ENCODE data around the gene TGIF2LX. TPM values are rescaled to one million over a fixed set of nuclear protein-coding genes. Genes with fewer than 3 reads are reported as not detected.
"Not testable (repeated sequence)": the region's sequence is repeated elsewhere in the genome, so short reads cannot be mapped to it uniquely, and the experiment has no call there.

Gene TGIF2LX
- not detected for total RNA-seq

DNA sequence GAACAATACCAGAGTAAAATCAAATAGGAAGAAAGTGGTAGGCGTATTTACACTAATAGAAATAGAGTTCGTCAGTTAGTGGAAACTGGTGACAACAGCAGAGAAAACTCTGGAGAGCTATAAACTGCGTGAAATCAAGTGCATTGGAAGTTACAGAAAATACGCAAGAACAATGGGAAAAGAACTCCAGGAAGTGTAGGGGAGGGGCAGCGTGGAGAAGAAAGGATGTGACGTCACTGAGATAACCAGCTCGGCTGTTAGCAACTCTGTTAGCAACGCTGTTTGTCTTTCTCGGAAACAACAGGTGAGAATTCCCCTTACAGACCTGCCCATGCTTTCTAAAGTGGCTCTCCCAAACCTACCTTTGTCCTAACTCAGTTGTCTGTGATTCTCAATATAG lies at the start of gene TGIF2LX:
Gene TGIF2LX, plus strand, starts transcription at position 244 of the 400 bp plus-strand sequence. CDS start 178 bp downstream, outside the sequence.
- DNase-seq (ENCODE audit: low spot score in 2 of 2); H3K27ac ChIP-seq; H3K27me3 ChIP-seq; H3K9me3 ChIP-seq; H3K36me3 ChIP-seq; H3K4me3 ChIP-seq; H3K4me1 ChIP-seq; intact Hi-C loops (cut with DNase I): not testable (repeated sequence)

- H3K4me1 ChIP-seq; H3K27me3 ChIP-seq; H3K36me3 ChIP-seq; intact Hi-C loops (cut with DNase I); DNase-seq (ENCODE audit: low spot score in 2 of 2); H3K4me3 ChIP-seq; H3K9me3 ChIP-seq; H3K27ac ChIP-seq: not testable (repeated sequence)
Measured at GRCh38 chrX:89922338-89922934, 728 bp downstream of the TGIF2LX start.

- H3K4me1 ChIP-seq; H3K36me3 ChIP-seq; H3K27ac ChIP-seq; H3K9me3 ChIP-seq; intact Hi-C loops (cut with DNase I); DNase-seq (ENCODE audit: low spot score in 2 of 2); H3K27me3 ChIP-seq; H3K4me3 ChIP-seq: not testable (repeated sequence)
Measured at GRCh38 chrX:89943077-89943476, 21.4 kb downstream of the TGIF2LX start.

- DNase-seq (ENCODE audit: low spot score in 2 of 2); H3K27me3 ChIP-seq; intact Hi-C loops (cut with DNase I); H3K9me3 ChIP-seq; H3K36me3 ChIP-seq; H3K27ac ChIP-seq; H3K4me3 ChIP-seq; H3K4me1 ChIP-seq: not testable (repeated sequence)
Measured at GRCh38 chrX:89965588-89965987, 43.9 kb downstream of the TGIF2LX start.

All from ascending aorta (tissue), 2 donors.